ENCODE measurements around the gene TRIM38. TPM values are rescaled to one million over a fixed set of nuclear protein-coding genes. Genes with fewer than 3 reads are reported as not detected.

TRIM38 gene
- total RNA-seq, 4 donors from 2014 or later, result 11.5 to 14.0 (median 12.4) TPM

- no peak for DNase-seq
- H3K4me1 ChIP-seq, result peaks cover 12 to 19% of the 10 kb centered on the region in 2 donors
- H3K4me3 ChIP-seq (replicated peaks in 1 of 3), result no peak overlapping the region
- peak overlapping the region; percentile 85 to 96 (median 91) for H3K27ac ChIP-seq
- H3K9me3 ChIP-seq, result no peaks in the 10 kb centered on the region
- no peaks in the 10 kb centered on the region for H3K36me3 ChIP-seq
- intact Hi-C loops (cut with DNase I), result no loop called here
- TF ChIP-seq, protein P1, sequence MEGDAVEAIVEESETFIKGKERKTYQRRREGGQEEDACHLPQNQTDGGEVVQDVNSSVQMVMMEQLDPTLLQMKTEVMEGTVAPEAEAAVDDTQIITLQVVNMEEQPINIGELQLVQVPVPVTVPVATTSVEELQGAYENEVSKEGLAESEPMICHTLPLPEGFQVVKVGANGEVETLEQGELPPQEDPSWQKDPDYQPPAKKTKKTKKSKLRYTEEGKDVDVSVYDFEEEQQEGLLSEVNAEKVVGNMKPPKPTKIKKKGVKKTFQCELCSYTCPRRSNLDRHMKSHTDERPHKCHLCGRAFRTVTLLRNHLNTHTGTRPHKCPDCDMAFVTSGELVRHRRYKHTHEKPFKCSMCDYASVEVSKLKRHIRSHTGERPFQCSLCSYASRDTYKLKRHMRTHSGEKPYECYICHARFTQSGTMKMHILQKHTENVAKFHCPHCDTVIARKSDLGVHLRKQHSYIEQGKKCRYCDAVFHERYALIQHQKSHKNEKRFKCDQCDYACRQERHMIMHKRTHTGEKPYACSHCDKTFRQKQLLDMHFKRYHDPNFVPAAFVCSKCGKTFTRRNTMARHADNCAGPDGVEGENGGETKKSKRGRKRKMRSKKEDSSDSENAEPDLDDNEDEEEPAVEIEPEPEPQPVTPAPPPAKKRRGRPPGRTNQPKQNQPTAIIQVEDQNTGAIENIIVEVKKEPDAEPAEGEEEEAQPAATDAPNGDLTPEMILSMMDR (IDR thresholded peaks at IDR 0.05), result no peak
- TF ChIP-seq POLR2A (IDR thresholded peaks at IDR 0.05), result no peak
- 95% methylated on average over 3 of the region's 3 CpGs for WGBS, 2 donors
- H3K27me3 ChIP-seq, result no peaks in the 10 kb centered on the region
These were observed 62.0 kb downstream of the TRIM38 start for GRCh38 chr6:26024651-26025046.

GRCh38 chr6:26025047-26025893, 62.7 kb downstream of the TRIM38 start:
- no peaks in the 10 kb centered on the region for H3K36me3 ChIP-seq
- H3K27ac ChIP-seq, result peak overlapping the region; percentile 85 to 96 (median 91)
- WGBS, 2 donors, result 55 to 67% methylated on average over 17 of the region's 17 CpGs
- DNase-seq, result peak; percentile 77 to 84
- intact Hi-C loops (cut with DNase I), result no loop called here
- H3K27me3 ChIP-seq, result no peaks in the 10 kb centered on the region
- no peaks in the 10 kb centered on the region for H3K9me3 ChIP-seq
- H3K4me1 ChIP-seq, result peaks cover 12 to 19% of the 10 kb centered on the region in 2 donors
- H3K4me3 ChIP-seq (replicated peaks in 1 of 3), result no peak overlapping the region
- TF ChIP-seq POLR2A (IDR thresholded peaks at IDR 0.05), result peak in 1 of 2 donors; percentile 69
- TF ChIP-seq, protein P1 (IDR thresholded peaks at IDR 0.05), result no peak

- Histone ChIP-seq H3K4me3 (replicated peaks in 1 of 3) (peak overlapping the region; percentile 21 to 63 (median 31)), H3K27me3 (no peaks in the 10 kb centered on the region), H3K36me3 (no peaks in the 10 kb centered on the region), H3K27ac (peak overlapping the region; percentile 85 to 96 (median 91)), H3K9me3 (no peaks in the 10 kb centered on the region), H3K4me1 (peaks cover 12 to 19% of the 10 kb centered on the region in 2 donors)
- peak; percentile 98 for DNase-seq
- 1 to 2% methylated on average over 19 to 23 of the region's 23 CpGs for WGBS, 2 donors
- intact Hi-C loops (cut with DNase I), result no loop called here
- peak in 1 of 2 donors; percentile 66 for TF ChIP-seq POLR2A (IDR thresholded peaks at IDR 0.05)
- TF ChIP-seq, protein P1 (IDR thresholded peaks at IDR 0.05), result peak; percentile 48 to 89 (median 84)
These were observed 63.6 kb downstream of the TRIM38 start for GRCh38 chr6:26025894-26026832.

DNA sequence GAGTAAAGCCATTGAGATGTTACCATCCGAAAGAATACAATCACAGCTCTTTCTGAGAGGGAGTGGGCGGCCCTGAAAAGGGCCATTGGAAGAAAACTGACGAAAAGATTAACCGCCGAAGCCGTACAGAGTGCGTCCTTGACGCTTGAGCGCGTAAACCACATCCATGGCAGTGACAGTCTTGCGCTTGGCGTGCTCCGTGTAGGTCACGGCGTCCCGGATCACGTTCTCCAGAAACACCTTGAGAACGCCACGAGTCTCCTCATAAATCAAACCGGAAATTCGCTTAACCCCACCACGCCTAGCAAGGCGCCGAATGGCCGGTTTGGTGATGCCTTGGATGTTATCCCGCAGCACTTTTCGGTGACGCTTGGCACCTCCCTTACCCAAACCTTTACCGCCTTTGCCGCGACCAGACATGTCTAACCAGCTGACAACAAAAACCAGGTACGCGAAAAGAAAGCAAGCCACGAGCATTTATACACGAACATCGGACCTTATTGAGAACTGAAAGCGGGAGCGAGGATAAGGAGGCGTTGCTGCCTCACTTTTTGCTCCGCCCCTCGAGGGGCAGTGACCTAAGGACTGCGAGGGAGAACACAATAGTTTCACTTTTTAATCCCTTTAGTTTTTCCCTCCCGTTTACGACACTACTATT, 64.4 kb downstream of the TRIM38 start:
- peak; percentile 97 for TF ChIP-seq POLR2A (IDR thresholded peaks at IDR 0.05)
- TF ChIP-seq, protein P1 (IDR thresholded peaks at IDR 0.05), result no peak
- peaks cover 18 to 19% of the 10 kb centered on the region in 2 donors for H3K4me1 ChIP-seq
- H3K27me3 ChIP-seq, result no peaks in the 10 kb centered on the region
- 0% methylated on average over 35 to 37 of the region's 44 CpGs for WGBS, 2 donors
- H3K9me3 ChIP-seq, result no peaks in the 10 kb centered on the region
- intact Hi-C loops (cut with DNase I), result no loop called here
- peak overlapping the region; percentile 21 to 63 (median 31) for H3K4me3 ChIP-seq (replicated peaks in 1 of 3)
- H3K36me3 ChIP-seq, result no peaks in the 10 kb centered on the region
- peak; percentile 93 to 95 for DNase-seq
- H3K27ac ChIP-seq, result peak overlapping the region; percentile 85 to 96 (median 91)
